PFSK-1 (cell line): ENCODE results near the gene LAMA4.

Experiments used
- FOXP2 ChIP-seq: optimal IDR thresholded peaks from 2 replicates; pipeline ENCODE3; 2011; ENCODE audit warnings: borderline replicate concordance, control low read depth, inconsistent platforms; ENCODE audit not compliant: insufficient read depth; ENCODE audit errors: extremely low read length, extremely low read depth
- POLR2AphosphoS5 ChIP-seq: IDR thresholded peaks from 2 replicates; pipeline ENCODE4 v1.6.1; 2012; ENCODE audit warnings: low read depth, mild to moderate bottlenecking, control low read depth, low read length, moderate library complexity
- SIN3A ChIP-seq: IDR thresholded peaks from 2 replicates; pipeline ENCODE4 v1.6.1; 2012; ENCODE audit warnings: mild to moderate bottlenecking, low read length, moderate library complexity, borderline replicate concordance; ENCODE audit not compliant: insufficient read depth
- TAF1 ChIP-seq: IDR thresholded peaks from 2 replicates; pipeline ENCODE4 v1.6.1; 2012; ENCODE audit warnings: low read length, control low read depth, borderline replicate concordance; ENCODE audit not compliant: insufficient read depth
- TF ChIP-seq, protein P1 (sequence below), 2 experiments: IDR thresholded peaks; 2 replicates each; pipeline versions ENCODE4 v1.6.1 to v1.8.0; 2011 to 2012; ENCODE audit warnings: low read depth in 2 of 2, low read length in 2 of 2, control low read depth in 1 of 2, inconsistent platforms in 1 of 2, mild to moderate bottlenecking in 1 of 2, moderate library complexity in 1 of 2; ENCODE audit not compliant: insufficient read depth in 1 of 2

Gene LAMA4

DNA sequence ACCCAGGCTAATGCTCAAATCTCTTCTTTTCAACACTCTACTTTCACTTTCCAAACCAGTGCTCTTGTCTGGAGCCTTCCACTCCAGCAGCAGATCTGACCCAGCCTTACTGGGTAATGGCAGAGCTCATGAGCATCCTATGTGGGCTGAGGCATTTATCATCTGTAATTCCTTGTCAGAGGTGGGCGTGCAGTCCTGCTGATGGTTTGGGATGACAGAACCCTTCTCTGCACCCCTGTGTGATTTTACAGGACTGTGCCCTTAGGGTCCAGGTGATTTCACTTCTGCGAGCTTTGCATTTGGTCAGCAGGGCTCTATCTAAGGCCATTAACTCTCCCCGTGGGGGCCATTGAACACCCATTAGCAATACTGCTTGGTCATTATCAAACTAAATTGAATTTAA lies 55.4 kb downstream of the LAMA4 start:
- TF ChIP-seq, protein P1, sequence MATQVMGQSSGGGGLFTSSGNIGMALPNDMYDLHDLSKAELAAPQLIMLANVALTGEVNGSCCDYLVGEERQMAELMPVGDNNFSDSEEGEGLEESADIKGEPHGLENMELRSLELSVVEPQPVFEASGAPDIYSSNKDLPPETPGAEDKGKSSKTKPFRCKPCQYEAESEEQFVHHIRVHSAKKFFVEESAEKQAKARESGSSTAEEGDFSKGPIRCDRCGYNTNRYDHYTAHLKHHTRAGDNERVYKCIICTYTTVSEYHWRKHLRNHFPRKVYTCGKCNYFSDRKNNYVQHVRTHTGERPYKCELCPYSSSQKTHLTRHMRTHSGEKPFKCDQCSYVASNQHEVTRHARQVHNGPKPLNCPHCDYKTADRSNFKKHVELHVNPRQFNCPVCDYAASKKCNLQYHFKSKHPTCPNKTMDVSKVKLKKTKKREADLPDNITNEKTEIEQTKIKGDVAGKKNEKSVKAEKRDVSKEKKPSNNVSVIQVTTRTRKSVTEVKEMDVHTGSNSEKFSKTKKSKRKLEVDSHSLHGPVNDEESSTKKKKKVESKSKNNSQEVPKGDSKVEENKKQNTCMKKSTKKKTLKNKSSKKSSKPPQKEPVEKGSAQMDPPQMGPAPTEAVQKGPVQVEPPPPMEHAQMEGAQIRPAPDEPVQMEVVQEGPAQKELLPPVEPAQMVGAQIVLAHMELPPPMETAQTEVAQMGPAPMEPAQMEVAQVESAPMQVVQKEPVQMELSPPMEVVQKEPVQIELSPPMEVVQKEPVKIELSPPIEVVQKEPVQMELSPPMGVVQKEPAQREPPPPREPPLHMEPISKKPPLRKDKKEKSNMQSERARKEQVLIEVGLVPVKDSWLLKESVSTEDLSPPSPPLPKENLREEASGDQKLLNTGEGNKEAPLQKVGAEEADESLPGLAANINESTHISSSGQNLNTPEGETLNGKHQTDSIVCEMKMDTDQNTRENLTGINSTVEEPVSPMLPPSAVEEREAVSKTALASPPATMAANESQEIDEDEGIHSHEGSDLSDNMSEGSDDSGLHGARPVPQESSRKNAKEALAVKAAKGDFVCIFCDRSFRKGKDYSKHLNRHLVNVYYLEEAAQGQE (IDR thresholded peaks at IDR 0.05; ENCODE audit: insufficient read depth in 1 of 2, low read depth in 2 of 2, low read length in 2 of 2), result no peak
- TF ChIP-seq POLR2AphosphoS5 (no peak), FOXP2 (no peak), SIN3A (no peak), TAF1 (no peak)

DNA sequence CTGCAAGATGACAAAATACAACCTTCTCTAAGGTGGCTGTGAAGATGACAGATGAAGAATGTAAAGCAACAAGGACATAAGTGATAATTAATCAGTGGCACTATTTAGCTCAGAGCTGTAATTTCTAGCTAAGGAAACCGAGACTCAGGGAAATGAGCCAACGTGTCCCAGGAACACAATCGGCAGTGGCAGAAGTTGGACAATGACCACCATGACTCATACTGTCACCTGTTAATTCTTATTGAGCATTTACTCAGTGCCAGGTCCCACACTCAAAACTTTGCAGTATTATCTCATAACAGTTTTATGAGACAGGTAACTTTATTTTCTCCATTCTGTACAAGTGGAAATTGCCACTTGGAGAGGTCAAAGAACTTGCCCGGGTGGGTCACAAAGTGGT lies 55.8 kb downstream of the LAMA4 start:
- TF ChIP-seq FOXP2, result no peak
- TF ChIP-seq, protein P1 (IDR thresholded peaks at IDR 0.05; ENCODE audit: insufficient read depth in 1 of 2, low read depth in 2 of 2, low read length in 2 of 2), result no peak
- no peak for TF ChIP-seq SIN3A
- TF ChIP-seq TAF1, result no peak
- TF ChIP-seq POLR2AphosphoS5, result no peak

GRCh38 chr6:112197636-112198035 lies 56.7 kb downstream of the LAMA4 start:
- TF ChIP-seq SIN3A (no peak), POLR2AphosphoS5 (no peak), TAF1 (no peak), FOXP2 (no peak)
- TF ChIP-seq, protein P1 (IDR thresholded peaks at IDR 0.05; ENCODE audit: insufficient read depth in 1 of 2, low read depth in 2 of 2, low read length in 2 of 2), result no peak

DNA sequence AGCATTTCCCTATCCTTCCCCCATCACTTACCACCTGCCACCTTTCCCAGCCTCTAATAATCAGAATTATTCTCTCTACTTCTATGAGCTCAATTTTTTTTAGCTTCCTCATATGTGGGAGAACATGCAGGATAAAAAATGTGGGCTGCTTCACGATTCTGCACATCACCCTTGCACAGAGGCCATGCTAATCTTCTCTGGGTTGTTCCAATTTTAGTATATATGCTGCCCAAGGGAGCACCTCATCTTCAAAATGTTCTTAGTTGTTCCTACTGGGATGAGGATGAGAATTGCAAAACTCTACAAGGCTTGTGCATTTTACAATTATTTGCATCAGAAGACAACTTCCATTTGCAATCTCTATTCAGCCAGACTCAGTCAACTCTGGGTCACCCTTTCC lies 58.1 kb downstream of the LAMA4 start:
- TF ChIP-seq FOXP2 (no peak), SIN3A (no peak), TAF1 (no peak), POLR2AphosphoS5 (no peak)
- TF ChIP-seq, protein P1 (IDR thresholded peaks at IDR 0.05; ENCODE audit: insufficient read depth in 1 of 2, low read depth in 2 of 2, low read length in 2 of 2), result no peak

DNA sequence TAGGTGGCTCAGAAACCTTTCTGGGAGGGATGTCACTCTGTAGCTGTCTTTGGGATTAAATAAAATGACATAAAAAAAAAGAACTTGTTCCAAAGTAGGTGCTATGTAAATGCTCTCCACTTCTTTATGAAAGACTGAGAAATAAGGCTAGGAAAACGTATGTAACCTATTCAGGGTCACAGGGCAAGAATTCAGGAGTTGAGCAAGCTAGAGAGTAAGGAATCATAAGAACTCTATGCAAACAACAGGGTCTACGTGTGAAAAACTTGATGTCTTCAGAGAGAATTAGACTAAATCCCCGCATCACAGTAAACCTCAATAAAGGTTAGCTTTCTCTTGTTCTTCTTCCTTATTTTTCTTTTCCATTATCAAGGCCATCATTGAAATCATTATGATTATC lies 59.2 kb downstream of the LAMA4 start:
- TF ChIP-seq TAF1, result no peak
- TF ChIP-seq, protein P1 (IDR thresholded peaks at IDR 0.05; ENCODE audit: insufficient read depth in 1 of 2, low read depth in 2 of 2, low read length in 2 of 2), result no peak
- no peak for TF ChIP-seq POLR2AphosphoS5
- no peak for TF ChIP-seq FOXP2
- TF ChIP-seq SIN3A, result no peak
